Panc1 (cell line): Measurements from ENCODE around the gene ASMTL. TPM values are rescaled to one million over a fixed set of nuclear protein-coding genes. Genes with fewer than 3 reads are reported as not detected.

Experiments used
- ATAC-seq: fragments of 200-7000 bp; cut with Tn5 transposase; 2 replicates; pipeline ENCODE4 v1.9.1; 2020; ENCODE audit warnings: mild to moderate bottlenecking, moderate library complexity
- BruUV-seq: library from RNA; stranded (reverse); fragments of 400-500 nt; replicated peaks from 2 replicates; lab custom pipeline; 2021; lab: Mats Ljungman, UMichigan
- CTCF ChIA-PET: fragments of 300-600 bp; sonication (Branson Sonifier 250); formaldehyde crosslinking; loops from one replicate; lab custom pipeline; 2022; ENCODE audit warnings: antibody characterized with exemption; lab: Charles Lee
- POLR2A ChIA-PET: fragments of 300-600 bp; sonication (Branson Sonifier 250); formaldehyde crosslinking; loops from one replicate; lab custom pipeline; 2022; ENCODE audit warnings: antibody characterized with exemption; lab: Charles Lee
- DNase-seq: peaks from one replicate; pipeline ENCODE4 v3.0.0-alpha.2; 2010; ENCODE audit warnings: low read depth, low spot score
- H3K27ac ChIP-seq: 2 replicates; pipeline ENCODE4 v1.5.1; 2011; ENCODE audit warnings: mild to moderate bottlenecking, low read length, inconsistent platforms
- H3K27me3 ChIP-seq: fragments of 200-500 bp; sonication (Bioruptor generic); 2 replicates; pipeline ENCODE4 v1.6.0; 2014; ENCODE audit warnings: low read length, inconsistent platforms; ENCODE audit not compliant: control insufficient read depth, insufficient read depth
- H3K36me3 ChIP-seq: fragments of 200-500 bp; sonication (Bioruptor generic); 2 replicates; pipeline ENCODE4 v1.5.1; 2014; ENCODE audit warnings: inconsistent platforms, mild to moderate bottlenecking, low read length, moderate library complexity; ENCODE audit not compliant: control insufficient read depth, insufficient read depth
- H3K4me1 ChIP-seq: 2 replicates; pipeline ENCODE4 v1.5.1; 2011; ENCODE audit warnings: inconsistent platforms, mild to moderate bottlenecking, low read length, moderate library complexity; ENCODE audit not compliant: control insufficient read depth, insufficient read depth
- H3K4me3 ChIP-seq, 2 experiments: 2 replicates each; pipeline ENCODE4 v1.5.1; 2011 to 2012; ENCODE audit warnings: low read depth in 2 of 2, low read length in 2 of 2, mild to moderate bottlenecking in 2 of 2, inconsistent platforms in 1 of 2, moderate library complexity in 1 of 2
- H3K9me3 ChIP-seq: fragments of 200-500 bp; sonication (Bioruptor generic); 2 replicates; pipeline ENCODE4 v1.5.1; 2014; ENCODE audit warnings: low read depth, mild to moderate bottlenecking, inconsistent platforms, low read length, moderate library complexity; ENCODE audit not compliant: control insufficient read depth, insufficient read depth
- CTCF ChIP-seq: fragments of 450-650 bp; IDR thresholded peaks from 2 replicates; pipeline ENCODE4 v1.5.1; 2017; ENCODE audit warnings: mild to moderate bottlenecking
- POLR2AphosphoS5 ChIP-seq: IDR thresholded peaks from 2 replicates; pipeline ENCODE4 v1.6.1; 2012; ENCODE audit warnings: mild to moderate bottlenecking, low read depth, low read length, moderate library complexity
- REST ChIP-seq, 2 experiments: IDR thresholded peaks; 2 replicates each; pipeline ENCODE4 v1.6.1; 2011 to 2012; ENCODE audit warnings: low read depth in 2 of 2, control low read depth in 1 of 2, low read length in 1 of 2, mild to moderate bottlenecking in 1 of 2, moderate library complexity in 1 of 2; ENCODE audit not compliant: insufficient read depth in 1 of 2
- SIN3A ChIP-seq: IDR thresholded peaks from 2 replicates; pipeline ENCODE4 v1.6.1; 2012; ENCODE audit warnings: low read depth, mild to moderate bottlenecking, low read length, moderate library complexity, borderline replicate concordance; ENCODE audit not compliant: insufficient read depth
- TCF7L2 ChIP-seq: IDR thresholded peaks from 2 replicates; pipeline ENCODE4 v1.6.1; 2011; ENCODE audit warnings: mild to moderate bottlenecking, low read depth, low read length, inconsistent platforms
- in situ Hi-C: cut with HindIII; loops from 2 replicates; pipeline ENCODE4 v1.10.0; 2016; ENCODE audit warnings: low sequenced_read_pairs, low pct_unique_long_range_greater_than_20kb
- intact Hi-C: fragments of 100-400 bp; cut with micrococcal nuclease; formaldehyde crosslinking; loops from one replicate; pipeline ENCODE4 v1.10.0; 2022; ENCODE audit not compliant: unreplicated experiment
- total RNA-seq: library from RNA; stranded (reverse); gene quantifications from one replicate; pipeline ENCODE4 v1.2.1, GENCODE V29; 2021; ENCODE audit not compliant: unreplicated experiment

The ASMTL gene
- total RNA-seq, 1 experiment from 2014 or later, result 16.5 TPM

- no peak for TF ChIP-seq CTCF
- TF ChIP-seq REST (IDR thresholded peaks at IDR 0.05; ENCODE audit: insufficient read depth in 1 of 2, low read depth in 2 of 2, low read length in 1 of 2), result no peak
- TF ChIP-seq POLR2AphosphoS5, result no peak
- intact Hi-C loops, result no loop called here
- H3K4me1 ChIP-seq, result no peaks in the 10 kb centered on the region
- POLR2A ChIA-PET, result no interaction called here
- ATAC-seq (no peak), DNase-seq (no peak)
- in situ Hi-C loops, result no loop called here
- BruUV-seq, result no TSS peak
- H3K36me3 ChIP-seq, result peaks cover 3% of the 10 kb centered on the region; the same call in 1 of the 2 replicates
- CTCF ChIA-PET, result no interaction called here
- no peak overlapping the region for H3K4me3 ChIP-seq
- no peaks in the 10 kb centered on the region for H3K9me3 ChIP-seq
- H3K27ac ChIP-seq, result no peak overlapping the region
- no peaks in the 10 kb centered on the region for H3K27me3 ChIP-seq
These were observed 64.1 kb downstream of the ASMTL start for GRCh38 chrX:1388651-1389050.

GRCh38 chrX:1387141-1387776 is 65.5 kb downstream of the ASMTL start:
- TF ChIP-seq CTCF, result no peak
- no peak for TF ChIP-seq SIN3A
- TF ChIP-seq TCF7L2, result no peak
- TF ChIP-seq POLR2AphosphoS5, result no peak
- no peak for TF ChIP-seq REST (IDR thresholded peaks at IDR 0.05; ENCODE audit: insufficient read depth in 1 of 2, low read depth in 2 of 2, low read length in 1 of 2)
- ChIA-PET CTCF (no interaction called here), POLR2A (no interaction called here)
- no peaks in the 10 kb centered on the region for H3K4me1 ChIP-seq
- no peaks in the 10 kb centered on the region for H3K9me3 ChIP-seq
- no peak overlapping the region for H3K4me3 ChIP-seq
- no peak overlapping the region for H3K27ac ChIP-seq
- peaks cover 3% of the 10 kb centered on the region; the same call in 1 of the 2 replicates for H3K36me3 ChIP-seq
- intact Hi-C loops (no loop called here), in situ Hi-C loops (no loop called here)
- DNase-seq, result no peak
- H3K27me3 ChIP-seq, result no peaks in the 10 kb centered on the region
- no peak for ATAC-seq
- no TSS peak for BruUV-seq
